ENCODE data around the gene CDKAL1. TPM values are rescaled to one million over a fixed set of nuclear protein-coding genes. Genes with fewer than 3 reads are reported as not detected.

Gene CDKAL1
- total and polyA plus RNA-seq, 2 experiments from 2014 or later = 14.4 to 19.5 TPM

- Histone ChIP-seq H3K36me3 (replicated peaks; ENCODE audit: insufficient read depth, low read depth) (no peaks in the 10 kb centered on the region), H3K4me1 (ENCODE audit: insufficient read depth) (peaks cover 4% of the 10 kb centered on the region), H3K4me2 (no peak overlapping the region), H2AFZ (no peak overlapping the region), H3K9me2 (replicated peaks; ENCODE audit: insufficient read depth) (peaks cover 6% of the 10 kb centered on the region), H3K4me3 (no peak overlapping the region), H3K9me3 (ENCODE audit: low read depth) (no peaks in the 10 kb centered on the region), H4K20me1 (ENCODE audit: insufficient read depth, poor library complexity, severe bottlenecking) (no peaks in the 10 kb centered on the region), H3K79me2 (no peaks in the 10 kb centered on the region), H3K27me3 (no peaks in the 10 kb centered on the region), H3K27ac (no peak overlapping the region)
- no peak for DNase-seq (ENCODE audit: low spot score)
- TF ChIP-seq EZH2phosphoT487 (IDR thresholded peaks at IDR 0.05; ENCODE audit: low read depth, severe bottlenecking, unreplicated experiment) (no peak), EZH2 (IDR thresholded peaks at IDR 0.05; ENCODE audit: borderline replicate concordance) (no peak)
- TF ChIP-seq, protein P1, sequence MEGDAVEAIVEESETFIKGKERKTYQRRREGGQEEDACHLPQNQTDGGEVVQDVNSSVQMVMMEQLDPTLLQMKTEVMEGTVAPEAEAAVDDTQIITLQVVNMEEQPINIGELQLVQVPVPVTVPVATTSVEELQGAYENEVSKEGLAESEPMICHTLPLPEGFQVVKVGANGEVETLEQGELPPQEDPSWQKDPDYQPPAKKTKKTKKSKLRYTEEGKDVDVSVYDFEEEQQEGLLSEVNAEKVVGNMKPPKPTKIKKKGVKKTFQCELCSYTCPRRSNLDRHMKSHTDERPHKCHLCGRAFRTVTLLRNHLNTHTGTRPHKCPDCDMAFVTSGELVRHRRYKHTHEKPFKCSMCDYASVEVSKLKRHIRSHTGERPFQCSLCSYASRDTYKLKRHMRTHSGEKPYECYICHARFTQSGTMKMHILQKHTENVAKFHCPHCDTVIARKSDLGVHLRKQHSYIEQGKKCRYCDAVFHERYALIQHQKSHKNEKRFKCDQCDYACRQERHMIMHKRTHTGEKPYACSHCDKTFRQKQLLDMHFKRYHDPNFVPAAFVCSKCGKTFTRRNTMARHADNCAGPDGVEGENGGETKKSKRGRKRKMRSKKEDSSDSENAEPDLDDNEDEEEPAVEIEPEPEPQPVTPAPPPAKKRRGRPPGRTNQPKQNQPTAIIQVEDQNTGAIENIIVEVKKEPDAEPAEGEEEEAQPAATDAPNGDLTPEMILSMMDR (IDR thresholded peaks at IDR 0.05; ENCODE audit: poor library complexity) = no peak
- WGBS (ENCODE audit: low lambda C conversion rate, missing lambda C conversion rate) = 86% methylated on average over 6 of the region's 6 CpGs
These were observed 615.2 kb downstream of the CDKAL1 start for GRCh38 chr6:21149470-21149869.

- Histone ChIP-seq H3K4me1 (ENCODE audit: insufficient read depth) (peaks cover 4% of the 10 kb centered on the region), H4K20me1 (ENCODE audit: insufficient read depth, poor library complexity, severe bottlenecking) (no peaks in the 10 kb centered on the region), H3K36me3 (replicated peaks; ENCODE audit: insufficient read depth, low read depth) (no peaks in the 10 kb centered on the region), H3K27ac (no peak overlapping the region), H3K27me3 (no peaks in the 10 kb centered on the region), H2AFZ (no peak overlapping the region), H3K9me3 (ENCODE audit: low read depth) (no peaks in the 10 kb centered on the region), H3K79me2 (no peaks in the 10 kb centered on the region), H3K4me2 (no peak overlapping the region), H3K9me2 (replicated peaks; ENCODE audit: insufficient read depth) (peaks cover 6% of the 10 kb centered on the region), H3K4me3 (no peak overlapping the region)
- TF ChIP-seq EZH2 (IDR thresholded peaks at IDR 0.05; ENCODE audit: borderline replicate concordance) = no peak
- no peak for TF ChIP-seq EZH2phosphoT487 (IDR thresholded peaks at IDR 0.05; ENCODE audit: low read depth, severe bottlenecking, unreplicated experiment)
- TF ChIP-seq, protein P1 (IDR thresholded peaks at IDR 0.05; ENCODE audit: poor library complexity) = no peak
- WGBS (ENCODE audit: low lambda C conversion rate, missing lambda C conversion rate) = 91% methylated on average over 1 of the region's 1 CpG
- DNase-seq (ENCODE audit: low spot score) = no peak
These were observed 616.4 kb downstream of the CDKAL1 start for GRCh38 chr6:21150667-21151066.

- no peak for DNase-seq (ENCODE audit: low spot score)
- Histone ChIP-seq H3K27me3 (no peaks in the 10 kb centered on the region), H3K27ac (no peak overlapping the region), H3K4me1 (ENCODE audit: insufficient read depth) (peaks cover 4% of the 10 kb centered on the region), H2AFZ (no peak overlapping the region), H3K79me2 (no peaks in the 10 kb centered on the region), H3K9me2 (replicated peaks; ENCODE audit: insufficient read depth) (peaks cover 6% of the 10 kb centered on the region), H4K20me1 (ENCODE audit: insufficient read depth, poor library complexity, severe bottlenecking) (no peaks in the 10 kb centered on the region), H3K4me3 (no peak overlapping the region), H3K36me3 (replicated peaks; ENCODE audit: insufficient read depth, low read depth) (no peaks in the 10 kb centered on the region), H3K4me2 (no peak overlapping the region), H3K9me3 (ENCODE audit: low read depth) (no peaks in the 10 kb centered on the region)
- TF ChIP-seq EZH2 (IDR thresholded peaks at IDR 0.05; ENCODE audit: borderline replicate concordance) = no peak
- TF ChIP-seq, protein P1 (IDR thresholded peaks at IDR 0.05; ENCODE audit: poor library complexity) = no peak
- TF ChIP-seq EZH2phosphoT487 (IDR thresholded peaks at IDR 0.05; ENCODE audit: low read depth, severe bottlenecking, unreplicated experiment) = no peak
- 69% methylated on average over 5 of the region's 5 CpGs for WGBS (ENCODE audit: low lambda C conversion rate, missing lambda C conversion rate)
These were observed 616.9 kb downstream of the CDKAL1 start for GRCh38 chr6:21151119-21151518.

- Histone ChIP-seq H3K27me3 (no peaks in the 10 kb centered on the region), H3K4me1 (ENCODE audit: insufficient read depth) (peaks cover 4% of the 10 kb centered on the region), H3K9me2 (replicated peaks; ENCODE audit: insufficient read depth) (peaks cover 6% of the 10 kb centered on the region), H2AFZ (no peak overlapping the region), H3K36me3 (replicated peaks; ENCODE audit: insufficient read depth, low read depth) (no peaks in the 10 kb centered on the region), H3K79me2 (no peaks in the 10 kb centered on the region), H4K20me1 (ENCODE audit: insufficient read depth, poor library complexity, severe bottlenecking) (no peaks in the 10 kb centered on the region), H3K9me3 (ENCODE audit: low read depth) (no peaks in the 10 kb centered on the region), H3K4me3 (no peak overlapping the region), H3K4me2 (no peak overlapping the region), H3K27ac (no peak overlapping the region)
- no peak for DNase-seq (ENCODE audit: low spot score)
- 77% methylated on average over 5 of the region's 5 CpGs for WGBS (ENCODE audit: low lambda C conversion rate, missing lambda C conversion rate)
- TF ChIP-seq EZH2phosphoT487 (IDR thresholded peaks at IDR 0.05; ENCODE audit: low read depth, severe bottlenecking, unreplicated experiment) (no peak), EZH2 (IDR thresholded peaks at IDR 0.05; ENCODE audit: borderline replicate concordance) (no peak)
- TF ChIP-seq, protein P1 (IDR thresholded peaks at IDR 0.05; ENCODE audit: poor library complexity) = no peak
These were observed 617.3 kb downstream of the CDKAL1 start for GRCh38 chr6:21151530-21151929.

All from hepatocyte (in vitro differentiated cells).